Measurements from ENCODE around the gene METTL8.

The METTL8 gene

DNA sequence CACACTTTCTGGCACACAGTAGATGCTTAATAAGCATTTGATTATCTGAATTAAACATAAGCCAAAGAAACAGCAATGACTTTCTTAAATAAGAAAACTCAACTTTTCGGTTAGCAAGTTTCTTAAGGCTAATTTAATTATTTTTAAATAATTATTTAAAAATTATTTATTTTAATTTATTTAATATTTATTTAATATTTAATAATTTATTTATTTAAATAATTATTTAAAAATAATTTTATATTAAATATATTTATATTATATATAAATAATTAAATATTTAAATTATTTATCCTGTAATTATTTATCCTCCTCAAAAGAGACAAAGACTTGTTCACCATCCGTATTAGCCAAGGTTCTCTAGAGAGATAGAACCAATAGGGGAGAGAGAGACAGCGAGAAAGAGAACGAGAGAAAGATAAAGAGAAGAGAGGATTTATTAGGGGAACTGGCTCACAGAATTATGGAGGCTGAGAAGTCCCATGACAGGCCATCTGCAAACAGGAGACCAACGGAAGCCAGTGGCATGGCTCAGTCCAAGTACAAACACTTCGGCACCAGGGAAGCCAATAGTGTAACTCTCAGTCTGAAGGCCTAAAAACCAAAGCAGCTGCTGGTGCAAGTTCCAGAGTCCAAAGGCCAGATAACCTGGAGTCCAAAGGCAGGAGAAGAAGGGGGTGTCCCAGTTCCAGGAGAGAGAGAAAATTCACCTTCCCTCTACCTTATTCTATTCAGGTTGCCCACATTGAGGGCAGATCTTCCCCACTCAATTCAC lies 125.3 kb downstream of the METTL8 start:
- no peak for DNase-seq

DNA sequence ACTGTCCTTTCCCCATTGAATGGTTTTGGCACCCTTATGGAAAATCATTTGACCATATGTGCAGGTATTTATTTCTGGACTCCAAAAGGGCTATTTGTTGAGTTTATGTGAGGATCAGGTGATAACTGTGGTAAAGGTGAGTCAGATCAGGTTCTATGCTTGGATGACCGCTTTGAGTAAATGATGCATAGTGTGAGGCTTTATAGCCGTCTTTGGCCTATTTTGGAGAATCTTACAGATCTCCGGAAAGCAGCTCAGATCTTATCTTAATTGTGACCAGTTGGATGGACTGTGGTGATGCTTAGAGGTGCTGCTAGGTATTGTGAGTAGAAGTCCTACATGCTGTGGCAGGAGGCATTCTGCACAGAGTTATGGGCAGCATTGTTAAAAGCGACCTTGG lies 126.2 kb downstream of the METTL8 start:
- no peak for DNase-seq

DNA sequence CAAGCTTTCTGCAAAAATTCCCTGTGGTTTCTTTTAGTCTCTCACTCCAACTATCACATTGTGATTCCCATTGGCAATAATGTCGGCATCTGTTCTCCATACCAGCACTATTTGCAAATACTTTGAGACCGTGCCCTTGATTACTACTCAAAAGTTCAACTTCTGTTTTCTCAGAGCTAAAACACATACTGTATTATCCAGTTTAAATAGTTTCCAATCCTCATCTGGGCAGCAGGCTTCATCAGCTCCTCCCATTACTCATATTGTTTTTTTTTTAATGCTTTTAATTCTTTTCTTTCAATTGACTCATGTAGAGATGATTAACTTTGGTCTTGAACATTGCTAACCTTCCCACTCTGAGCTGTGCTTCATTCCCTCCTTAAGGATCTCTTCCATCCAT lies 135.8 kb downstream of the METTL8 start:
- DNase-seq, result no peak

DNA sequence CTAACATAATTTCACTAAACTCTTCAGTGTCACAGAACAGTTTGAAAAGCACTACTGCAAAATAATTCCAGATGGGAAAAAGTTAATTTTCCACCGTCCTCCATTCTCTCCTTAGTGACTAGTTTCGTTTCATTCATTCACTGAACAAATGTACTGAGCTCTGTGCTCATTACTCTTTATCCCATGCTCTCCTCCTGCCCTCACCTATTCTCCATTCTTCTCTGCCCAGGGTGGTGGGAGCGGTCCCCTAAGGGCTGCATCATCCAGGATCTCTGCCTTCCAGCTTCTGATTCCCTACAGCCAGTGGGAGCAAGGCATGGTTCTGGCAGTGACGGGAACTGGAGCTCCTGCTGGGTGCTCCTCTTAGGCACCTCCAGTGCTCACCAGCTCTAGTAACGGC lies 139.2 kb downstream of the METTL8 start:
- DNase-seq, result no peak

DNA sequence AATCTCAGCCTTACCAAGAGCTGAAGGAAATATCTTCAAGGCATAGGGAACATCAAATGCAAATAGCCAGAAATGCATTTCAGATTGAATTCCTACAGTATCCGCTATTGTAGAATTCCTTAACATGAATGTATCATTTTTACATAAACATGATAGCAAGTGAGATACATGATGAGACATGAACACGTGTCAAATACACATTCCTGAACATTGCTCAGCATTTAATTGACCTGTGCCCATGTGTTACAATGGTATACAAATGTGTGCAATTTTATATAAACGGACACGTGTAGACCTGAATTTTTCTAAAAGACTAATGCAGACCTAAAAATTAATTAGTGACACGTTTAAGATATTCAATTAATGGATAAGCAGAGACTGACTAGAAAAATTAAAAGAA lies 140.1 kb downstream of the METTL8 start:
- DNase-seq, result no peak

DNA sequence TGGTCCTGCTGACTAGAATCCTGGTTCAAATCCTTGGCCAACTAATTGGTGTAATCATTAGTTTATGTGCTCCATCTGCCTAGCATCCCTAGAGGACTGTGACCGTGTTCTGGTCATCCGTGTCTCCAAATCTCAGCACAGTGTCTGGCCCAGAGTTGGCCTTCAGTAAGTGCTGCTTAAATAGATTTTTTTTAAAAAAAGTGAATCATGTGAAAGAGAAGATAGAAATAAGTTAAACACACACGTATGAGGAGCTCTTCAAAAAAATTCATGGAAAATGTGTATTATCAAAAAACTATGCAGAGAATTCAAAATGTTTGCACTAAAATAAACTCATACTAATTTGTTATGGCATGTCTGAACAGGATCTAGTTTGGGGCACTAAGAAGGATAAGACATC lies 143.8 kb downstream of the METTL8 start:
- no peak for DNase-seq

DNA sequence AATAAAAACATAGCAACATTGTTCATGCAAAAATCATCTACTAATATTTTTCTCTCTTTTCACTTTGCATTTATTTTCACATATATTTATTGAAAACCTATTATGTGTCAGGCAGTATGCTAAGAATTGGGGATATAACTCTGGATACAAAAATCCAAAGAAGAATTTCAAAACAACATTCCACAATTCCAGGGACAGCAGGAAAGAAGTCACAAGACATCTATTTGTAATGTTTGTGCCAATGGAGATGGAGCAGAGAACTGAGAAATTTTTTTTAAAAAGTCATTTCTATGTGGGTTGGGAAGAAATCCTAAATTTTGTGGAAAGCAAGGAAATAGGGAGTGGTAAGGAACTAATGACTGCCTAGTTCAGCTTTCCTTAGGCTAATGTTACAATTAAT lies 144.5 kb downstream of the METTL8 start:
- DNase-seq, result no peak

DNA sequence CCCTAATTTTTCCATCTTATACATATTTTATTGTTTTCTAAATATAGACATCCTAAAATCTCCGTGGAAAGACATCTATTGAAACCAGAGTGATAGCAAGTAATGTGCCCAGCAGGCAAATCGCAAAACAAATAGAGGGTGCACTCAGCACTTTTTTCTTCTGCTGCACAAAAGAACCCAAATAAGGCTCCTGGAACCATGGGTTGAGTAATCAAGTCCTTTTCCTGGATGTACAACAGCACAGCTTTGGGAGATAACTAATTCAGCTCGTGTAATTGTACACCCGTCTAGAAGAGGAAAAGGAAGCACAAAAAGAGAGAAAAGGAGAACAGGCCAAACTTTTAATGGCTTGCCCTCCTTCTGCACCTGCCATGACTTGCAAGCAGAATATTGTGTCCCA lies 146.2 kb downstream of the METTL8 start:
- no peak for DNase-seq

DNA sequence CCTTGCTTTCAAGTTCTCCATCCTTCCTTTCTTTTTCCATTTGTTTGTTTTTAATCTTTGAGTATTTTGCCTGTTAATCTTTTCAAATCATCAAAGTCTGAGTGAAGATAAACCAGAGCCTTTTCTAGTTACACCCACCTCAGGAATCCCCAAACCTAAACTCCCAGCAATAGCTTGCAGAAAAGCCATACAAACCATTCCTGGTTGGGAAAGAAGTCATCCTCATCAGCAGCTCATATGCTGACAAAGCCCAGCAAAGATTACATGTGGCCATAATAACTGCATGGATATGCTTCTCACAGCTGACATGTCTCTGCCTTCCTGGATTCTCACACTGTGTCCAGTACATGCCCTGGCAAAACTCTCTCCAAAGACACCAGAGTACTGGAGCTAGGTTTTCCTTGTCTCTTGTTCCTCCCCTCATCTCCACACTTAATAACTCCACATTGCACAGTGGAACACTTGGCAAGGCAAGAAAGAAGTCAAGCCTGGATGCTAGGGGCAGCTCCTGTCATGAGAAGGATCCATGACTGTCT lies 146.7 kb downstream of the METTL8 start:
- no peak for DNase-seq

DNA sequence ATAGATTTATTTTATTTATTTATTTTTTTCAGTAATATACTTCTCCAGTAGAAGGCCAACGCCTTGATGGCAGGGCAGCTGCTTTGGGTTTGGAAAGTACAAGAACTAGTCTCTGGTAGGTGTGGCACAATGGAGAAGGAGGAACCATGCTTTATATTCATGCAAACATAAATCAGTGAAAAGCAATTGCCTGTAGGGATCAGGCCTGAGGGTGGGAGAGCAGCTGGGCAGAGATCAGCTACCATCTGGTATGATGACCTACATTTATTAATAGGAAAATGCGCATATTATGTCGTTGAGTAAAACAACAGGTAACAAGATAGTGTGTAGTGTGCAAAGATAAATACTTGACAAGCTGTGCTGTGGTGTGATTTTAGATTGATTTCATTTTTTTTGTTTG lies 152.7 kb downstream of the METTL8 start:
- DNase-seq, result no peak

DNA sequence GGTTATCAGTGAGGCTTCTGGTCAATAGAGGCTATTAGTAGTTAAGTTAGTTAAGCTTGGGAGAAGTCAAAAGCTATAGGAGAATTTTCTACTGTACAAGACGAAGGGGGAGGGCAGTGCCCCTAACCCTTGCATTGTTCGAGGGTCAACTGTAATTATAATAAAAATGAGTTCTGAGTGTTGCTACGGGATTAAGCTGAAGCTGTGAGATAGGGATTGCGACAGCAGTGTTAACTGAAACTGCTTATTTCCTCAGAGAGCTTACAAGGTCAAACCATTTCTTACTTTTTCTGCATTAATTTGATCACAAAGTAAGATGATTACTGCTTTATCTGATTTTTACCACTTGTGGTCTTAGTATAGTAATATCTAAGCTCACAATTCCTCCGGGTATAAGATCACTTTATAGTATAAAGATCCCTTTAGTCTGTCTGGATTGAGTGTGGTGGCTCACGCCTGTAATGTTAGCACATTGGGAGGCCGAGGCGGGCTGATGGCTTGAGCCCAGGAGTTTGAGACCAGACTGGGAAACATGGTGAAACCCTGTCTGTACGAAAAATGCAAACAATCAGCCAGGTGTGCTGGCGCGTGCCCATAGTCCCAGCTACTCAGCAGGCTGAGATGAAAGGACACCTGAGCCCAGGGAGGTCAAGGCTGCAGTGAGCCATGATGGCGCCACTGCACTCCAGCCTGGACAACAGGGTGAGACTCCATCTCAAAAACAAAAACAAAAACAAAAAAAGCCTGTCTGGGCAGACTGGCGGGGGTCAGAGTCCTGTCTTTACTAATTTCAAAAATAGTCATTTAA lies 153.6 kb downstream of the METTL8 start:
- DNase-seq, result no peak

DNA sequence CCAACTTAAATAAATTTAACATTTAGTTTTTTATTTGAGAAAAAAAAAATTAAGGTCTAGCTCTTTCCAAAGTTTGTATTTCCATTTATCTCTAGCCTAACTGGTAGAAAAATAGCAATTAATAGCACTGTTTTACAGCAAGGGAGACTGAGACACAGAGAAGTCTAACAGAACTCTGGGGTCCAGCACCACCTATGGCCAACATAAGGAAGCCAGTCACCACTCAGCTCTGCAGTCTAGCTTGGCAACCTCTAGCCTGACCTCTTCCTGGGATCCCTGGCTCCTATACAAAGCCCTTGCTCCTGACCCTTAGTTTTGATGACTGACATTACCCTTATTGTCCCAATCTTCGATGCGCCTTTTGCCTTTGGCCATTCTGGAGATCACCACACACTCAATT lies 159.0 kb downstream of the METTL8 start:
- no peak for DNase-seq

DNA sequence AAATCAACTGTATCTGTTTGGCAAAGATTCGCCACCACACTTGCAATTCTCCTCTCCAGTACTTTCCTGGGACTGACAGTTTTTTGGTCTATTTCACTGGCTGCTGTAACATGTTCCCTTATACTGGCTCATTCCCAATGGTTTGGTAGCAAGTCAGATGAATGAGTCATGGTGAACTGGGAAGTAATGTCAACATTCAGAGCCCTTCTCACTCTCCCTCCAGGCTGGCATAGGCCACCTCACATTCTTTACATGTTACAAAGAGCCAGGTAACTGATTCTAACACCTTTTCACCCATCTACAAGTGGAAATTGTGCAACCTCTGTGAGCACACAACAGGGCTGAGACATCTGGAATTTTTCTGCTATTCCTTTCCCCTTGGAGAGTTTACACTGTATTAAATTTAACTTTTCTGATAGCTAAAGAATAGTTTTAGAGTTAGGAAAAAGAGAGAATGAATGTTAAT lies 161.8 kb downstream of the METTL8 start:
- DNase-seq, result no peak

DNA sequence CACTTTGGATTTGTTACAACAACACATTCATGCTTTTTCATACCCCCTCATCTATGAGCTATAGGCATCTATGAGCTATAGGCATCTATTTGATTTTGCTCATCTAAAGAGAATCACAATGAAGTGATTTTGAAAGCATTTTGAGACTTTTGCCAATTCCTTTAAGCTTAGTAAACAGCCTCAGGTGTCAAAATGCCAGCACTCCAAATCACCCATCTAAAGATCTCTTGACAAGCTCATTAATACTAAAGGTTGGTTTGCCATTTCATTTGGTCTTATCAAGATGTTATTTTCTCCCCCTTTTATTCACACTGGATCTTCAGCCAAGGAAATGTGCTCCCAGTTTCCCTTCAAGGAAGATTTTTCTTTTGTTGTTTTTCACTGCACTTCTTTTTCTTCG lies 162.4 kb downstream of the METTL8 start:
- no peak for DNase-seq

DNA sequence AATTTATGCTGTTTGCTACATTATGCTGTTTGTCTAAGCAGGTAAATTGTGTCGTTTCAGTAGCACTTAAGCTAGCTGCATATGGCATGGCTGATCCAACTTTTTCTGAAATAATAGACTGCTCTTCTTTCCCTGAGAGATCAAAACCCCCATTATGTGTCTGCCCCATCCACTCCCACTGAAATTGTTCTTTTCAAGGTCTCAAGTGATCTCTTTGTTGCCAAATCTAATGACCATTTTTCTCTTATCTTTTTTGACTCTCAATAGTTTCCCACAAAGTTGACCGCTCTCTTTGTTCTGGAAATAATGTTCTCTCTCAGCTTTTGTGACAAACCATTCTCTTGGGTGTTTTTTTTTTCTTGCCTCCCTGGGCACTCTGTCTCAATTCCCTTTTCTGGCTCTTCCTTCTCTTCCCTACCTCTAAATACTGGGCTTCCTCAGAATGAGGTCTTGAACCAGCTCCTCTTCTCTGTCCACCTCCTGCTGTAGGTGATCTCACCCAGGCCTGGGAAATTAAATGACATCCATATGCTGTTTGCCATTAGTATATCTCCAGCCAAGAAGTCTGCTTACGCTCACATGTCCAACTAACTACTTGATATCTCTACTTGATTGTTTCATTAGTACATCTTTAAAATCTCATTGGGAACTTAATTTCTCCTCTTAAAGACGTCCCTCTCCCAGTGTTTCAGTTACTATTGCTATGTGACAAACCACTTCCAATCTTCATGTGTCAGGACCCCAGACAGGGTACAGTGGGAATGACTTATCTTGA lies 165.7 kb downstream of the METTL8 start:
- DNase-seq, result no peak

Data from activated T-cell treated with anti-CD3 and anti-CD28 coated beads for 4 hours (primary cell).